Activated CD4-positive, alpha-beta T cell treated with anti-CD3 and anti-CD28 coated beads, Interleukin-2, amount 50 U/mL, for 16 hours (primary cell): ENCODE data around the gene SULT4A1.

ENCODE experiments used
- DNase-seq: peaks from one replicate; pipeline ENCODE4 v3.0.0-alpha.2; 2020

SULT4A1 gene

DNA sequence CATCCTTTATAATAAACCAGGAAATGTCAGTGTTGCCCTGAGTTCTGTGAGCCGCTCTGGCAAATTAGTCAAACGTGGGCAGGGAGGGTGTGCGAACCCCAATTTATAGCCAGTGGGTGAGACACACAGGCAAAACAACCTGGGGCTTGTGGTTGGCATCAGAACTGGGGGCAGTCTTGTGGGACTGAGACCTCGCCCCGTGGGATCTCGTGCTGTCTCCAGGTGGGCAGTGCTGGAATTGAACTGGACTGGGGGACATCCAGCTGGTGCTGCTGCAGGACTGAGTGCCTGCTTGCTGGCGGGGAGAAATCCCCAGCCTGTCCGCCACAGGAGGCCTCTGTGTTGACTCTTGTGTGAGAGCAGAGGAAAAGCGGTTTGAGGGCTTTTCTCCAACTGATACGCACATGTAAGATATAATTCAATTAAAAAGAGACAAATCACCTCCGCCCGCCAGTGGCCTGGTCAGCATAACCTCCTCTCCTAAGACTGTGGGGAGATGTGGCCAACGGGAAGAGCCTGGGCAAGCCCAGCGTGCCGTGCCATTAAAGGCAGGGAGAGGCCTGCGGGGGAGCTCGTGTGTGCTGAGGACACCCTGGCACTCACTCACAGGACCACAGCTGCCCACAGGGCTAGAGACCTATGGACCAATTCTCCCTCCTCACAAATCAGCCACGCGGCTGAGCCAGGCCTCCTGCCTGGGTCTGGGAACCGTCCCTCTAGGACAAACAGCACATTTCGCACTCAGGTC lies 18.4 kb downstream of the SULT4A1 start:
- no peak for DNase-seq

DNA sequence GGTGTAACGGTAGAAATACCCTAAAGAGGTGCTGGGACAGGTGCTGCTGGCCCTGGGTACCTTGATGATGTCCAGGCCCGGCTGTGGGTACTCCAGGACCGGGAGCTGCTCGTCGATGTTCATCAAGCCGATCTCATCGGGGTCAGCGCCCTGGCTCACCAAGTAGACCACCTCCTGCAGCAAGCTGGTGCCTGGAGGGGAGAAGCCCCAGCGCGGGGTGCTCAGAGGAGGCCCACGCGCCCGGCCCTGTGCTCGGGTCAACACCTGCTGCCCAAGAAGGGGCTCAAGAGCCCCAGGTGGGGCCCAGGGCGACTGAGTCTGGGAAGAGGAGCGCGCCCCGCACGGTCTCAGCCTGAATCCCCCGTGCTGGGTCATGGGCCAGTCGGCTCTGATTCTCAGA lies 20.6 kb downstream of the SULT4A1 start:
- DNase-seq: no peak

DNA sequence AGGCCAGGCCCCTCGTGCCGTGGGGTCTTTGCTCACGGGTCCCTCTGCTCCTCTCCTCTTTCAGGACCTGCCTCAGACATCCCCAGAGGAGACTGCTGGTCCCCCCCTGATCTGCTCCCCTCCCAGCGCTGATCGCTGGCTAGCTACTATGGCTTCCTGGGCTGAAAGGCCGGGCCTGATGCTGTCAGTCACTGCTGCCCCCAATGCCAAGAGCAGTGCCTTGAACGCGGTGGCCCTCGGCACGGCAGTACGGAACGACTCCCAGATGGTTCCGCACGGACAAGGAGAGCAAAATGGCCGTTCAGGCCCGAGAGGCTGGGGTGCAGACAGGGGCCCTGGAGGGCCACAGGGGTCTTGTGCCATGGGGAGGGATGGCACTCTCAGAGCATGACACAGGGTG lies 21.5 kb downstream of the SULT4A1 start:
- DNase-seq: no peak

DNA sequence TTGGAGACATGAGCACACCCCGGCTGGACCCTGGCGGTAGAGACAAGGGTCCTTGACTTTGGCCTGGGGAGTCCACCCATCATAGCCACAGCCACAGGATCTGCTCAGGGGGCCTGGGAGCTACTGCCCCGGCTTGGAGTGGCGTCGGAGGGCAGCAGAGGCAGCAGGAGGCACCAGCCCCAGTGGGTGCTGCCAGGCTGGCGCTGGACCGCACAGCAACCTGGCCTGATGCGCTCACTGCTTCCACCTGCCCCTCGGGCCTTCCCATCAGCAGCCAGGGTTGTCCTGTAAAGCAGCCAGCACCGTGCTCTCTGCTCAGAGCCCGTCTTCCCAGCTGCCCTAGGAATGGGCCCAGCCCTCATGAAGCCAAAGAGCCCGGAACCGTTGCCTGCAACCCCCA lies 21.9 kb downstream of the SULT4A1 start:
- DNase-seq: no peak

DNA sequence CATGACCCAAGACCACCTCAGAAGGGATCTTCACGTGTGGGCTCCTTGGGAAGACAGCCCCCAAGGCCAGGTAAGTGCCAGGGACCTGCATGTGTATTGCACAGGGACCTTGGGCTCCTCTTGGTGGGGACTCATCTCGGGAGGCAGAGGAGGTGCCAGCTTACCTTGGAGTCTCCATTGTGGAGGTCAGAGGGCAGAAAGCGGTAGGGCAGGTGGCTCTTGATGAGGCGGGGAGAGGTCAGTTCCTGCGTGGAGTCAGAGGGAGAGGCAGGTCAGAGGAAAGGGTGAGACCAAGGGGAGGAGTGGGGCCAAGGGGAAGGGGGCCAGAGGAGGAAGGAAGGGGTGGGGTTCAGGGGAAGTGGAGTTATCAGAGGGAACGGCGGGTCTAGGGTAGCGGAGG lies 22.5 kb downstream of the SULT4A1 start:
- no peak for DNase-seq

DNA sequence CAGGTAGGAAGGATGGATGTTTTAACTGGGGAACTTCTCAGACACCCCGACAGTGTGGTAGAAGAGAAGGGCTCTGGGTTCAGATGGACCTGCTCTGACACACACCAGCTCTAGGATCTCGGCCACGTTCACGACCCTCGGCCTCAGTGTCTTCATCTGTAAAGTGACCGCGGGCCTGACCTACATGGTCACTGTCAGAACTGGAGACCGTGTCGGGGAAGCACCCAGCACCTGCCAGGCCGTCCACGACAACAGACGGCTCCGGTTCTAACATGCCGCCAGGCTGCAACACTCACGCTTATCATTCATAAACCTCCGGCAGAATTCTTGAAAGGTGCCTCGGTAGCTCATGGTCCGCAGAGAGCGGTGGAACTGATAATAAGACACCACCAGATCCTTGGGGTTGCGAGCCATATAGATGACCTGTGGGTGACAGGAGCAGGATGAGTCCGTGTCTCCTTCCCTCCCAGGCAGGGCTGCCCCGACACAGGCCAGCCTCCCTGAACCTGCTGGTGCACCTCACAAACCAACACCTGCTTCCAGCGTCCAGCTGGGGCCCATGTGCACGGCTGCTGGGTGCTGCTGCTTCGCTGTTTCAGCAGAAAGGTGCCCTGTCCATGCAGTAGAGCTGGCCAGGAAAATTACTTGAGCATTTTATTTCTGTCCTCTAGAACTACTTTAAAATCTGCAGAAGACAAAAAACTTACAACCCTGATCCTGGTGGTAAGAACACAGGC lies 23.6 kb downstream of the SULT4A1 start:
- DNase-seq: no peak

DNA sequence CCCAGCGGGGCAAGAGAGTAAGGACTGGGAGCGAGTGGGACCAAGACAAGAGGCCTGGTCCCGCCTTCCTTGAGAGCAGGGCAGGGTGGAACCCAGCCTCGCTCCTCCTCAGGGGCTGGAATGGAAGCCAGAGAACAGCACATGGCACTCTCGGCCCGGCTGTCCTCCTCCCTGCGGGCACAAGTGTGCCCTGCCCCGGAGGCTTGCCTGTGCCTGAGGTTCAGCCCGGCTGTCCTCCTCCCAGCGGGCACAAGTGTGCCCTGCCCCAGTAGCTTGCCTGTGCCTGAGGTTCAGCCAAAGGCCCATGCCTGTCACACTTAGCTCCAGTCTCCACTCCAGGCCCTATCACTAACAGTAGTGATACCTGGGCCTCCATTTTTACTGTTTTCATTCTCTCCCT lies 24.2 kb downstream of the SULT4A1 start:
- DNase-seq: no peak

DNA sequence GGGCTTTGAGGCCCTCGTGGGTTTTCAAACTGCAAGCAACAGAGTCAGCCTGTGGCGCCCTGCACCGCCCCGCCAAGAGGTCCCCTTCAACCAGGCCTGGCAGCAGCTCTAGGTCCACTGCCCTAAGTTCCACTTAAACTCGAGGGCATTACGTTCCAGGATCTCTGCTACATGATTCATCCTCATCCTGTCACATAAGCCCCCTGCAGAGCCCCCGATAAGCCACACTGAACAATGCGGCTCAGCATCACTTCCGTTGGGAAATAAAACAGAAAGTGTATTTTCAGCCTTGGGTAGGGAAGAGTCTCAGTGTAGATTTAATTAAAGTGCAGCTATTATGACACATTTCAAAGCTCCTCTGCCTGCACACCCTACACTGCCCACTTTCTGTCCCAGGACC lies 24.6 kb downstream of the SULT4A1 start:
- DNase-seq: no peak

DNA sequence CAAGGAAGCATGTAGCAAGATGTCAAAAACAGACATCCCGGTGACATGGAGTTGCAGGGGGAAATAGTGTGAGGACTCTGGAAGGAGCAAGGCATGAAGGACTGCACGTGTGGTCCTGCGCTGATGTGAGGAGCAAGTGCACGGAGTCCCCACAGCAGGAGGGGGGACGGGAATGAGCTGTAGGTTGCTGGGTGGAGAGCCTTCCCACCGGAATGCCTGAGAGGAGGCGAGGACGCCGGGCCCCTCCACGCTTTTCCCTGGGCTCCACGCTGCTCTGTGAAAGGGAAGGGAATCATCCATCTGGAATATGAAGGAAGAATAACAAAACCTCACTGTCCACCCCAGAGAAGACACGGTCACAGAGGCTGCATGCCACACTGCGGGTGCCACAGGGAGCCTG lies 26.6 kb downstream of the SULT4A1 start:
- DNase-seq: no peak

DNA sequence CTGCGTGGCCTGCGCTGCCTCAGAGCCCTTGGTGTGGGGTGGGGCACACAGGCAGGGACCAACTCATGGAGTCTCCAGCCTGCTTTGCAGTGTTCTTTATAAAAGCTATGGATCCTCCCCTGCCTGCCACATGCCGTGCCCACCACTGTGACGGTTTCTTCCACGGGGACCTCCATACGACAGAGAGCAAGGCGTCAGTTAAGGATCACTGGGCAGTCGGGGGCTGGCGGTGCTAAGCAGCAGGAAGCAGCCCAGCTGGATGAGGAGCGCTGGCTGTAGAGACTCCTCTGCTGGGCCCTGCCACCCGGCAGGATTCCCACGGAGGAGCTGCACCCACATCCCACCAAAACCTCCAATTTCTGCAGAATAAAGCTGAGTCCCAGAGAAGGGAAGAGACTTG lies 27.1 kb downstream of the SULT4A1 start:
- DNase-seq: no peak

DNA sequence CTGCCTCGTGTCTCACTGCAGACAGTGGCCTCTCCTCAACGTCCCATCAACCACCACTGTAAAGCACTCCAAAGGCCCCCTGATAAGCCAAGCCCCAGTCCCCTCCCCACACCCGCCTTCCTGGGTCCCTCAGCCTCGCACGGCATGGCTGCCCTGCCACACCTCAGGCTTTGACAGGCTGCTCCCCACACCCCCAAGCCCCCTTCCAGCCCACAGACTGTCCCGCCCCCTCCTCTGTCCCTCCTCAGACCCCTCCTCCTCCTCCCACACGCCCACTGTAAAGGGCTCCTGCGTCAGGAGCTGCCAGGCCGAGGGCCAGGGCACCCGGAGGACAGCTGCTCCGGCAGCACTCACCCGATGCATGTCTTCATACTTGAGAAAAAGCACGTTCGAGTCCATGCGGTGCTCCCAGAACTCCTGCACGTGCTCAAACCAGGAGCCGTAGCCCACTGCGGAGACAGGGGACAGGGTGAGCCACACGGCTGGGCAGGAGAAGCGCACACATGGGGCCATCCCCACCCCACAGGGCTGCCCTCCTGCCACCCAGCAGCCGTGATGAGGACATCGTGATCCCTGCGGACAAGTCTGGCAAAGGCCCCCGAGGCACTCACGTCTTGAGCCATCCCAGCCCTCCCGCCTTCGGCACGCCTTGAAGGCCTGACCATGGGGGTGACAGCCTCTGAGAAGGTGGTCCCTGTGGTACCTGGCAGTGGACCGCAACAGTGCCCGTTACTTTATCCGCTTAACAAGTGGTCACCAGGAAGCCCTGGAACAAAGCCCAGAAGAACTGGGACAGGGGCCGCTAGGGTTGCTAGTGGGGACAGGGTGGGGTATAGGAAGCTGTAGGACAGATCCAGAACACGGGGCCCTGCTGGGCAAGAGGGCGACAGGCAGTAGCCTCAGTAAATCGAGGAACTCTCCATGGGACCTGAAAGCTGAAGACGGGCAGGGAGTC lies 28.8 kb downstream of the SULT4A1 start:
- DNase-seq: no peak

DNA sequence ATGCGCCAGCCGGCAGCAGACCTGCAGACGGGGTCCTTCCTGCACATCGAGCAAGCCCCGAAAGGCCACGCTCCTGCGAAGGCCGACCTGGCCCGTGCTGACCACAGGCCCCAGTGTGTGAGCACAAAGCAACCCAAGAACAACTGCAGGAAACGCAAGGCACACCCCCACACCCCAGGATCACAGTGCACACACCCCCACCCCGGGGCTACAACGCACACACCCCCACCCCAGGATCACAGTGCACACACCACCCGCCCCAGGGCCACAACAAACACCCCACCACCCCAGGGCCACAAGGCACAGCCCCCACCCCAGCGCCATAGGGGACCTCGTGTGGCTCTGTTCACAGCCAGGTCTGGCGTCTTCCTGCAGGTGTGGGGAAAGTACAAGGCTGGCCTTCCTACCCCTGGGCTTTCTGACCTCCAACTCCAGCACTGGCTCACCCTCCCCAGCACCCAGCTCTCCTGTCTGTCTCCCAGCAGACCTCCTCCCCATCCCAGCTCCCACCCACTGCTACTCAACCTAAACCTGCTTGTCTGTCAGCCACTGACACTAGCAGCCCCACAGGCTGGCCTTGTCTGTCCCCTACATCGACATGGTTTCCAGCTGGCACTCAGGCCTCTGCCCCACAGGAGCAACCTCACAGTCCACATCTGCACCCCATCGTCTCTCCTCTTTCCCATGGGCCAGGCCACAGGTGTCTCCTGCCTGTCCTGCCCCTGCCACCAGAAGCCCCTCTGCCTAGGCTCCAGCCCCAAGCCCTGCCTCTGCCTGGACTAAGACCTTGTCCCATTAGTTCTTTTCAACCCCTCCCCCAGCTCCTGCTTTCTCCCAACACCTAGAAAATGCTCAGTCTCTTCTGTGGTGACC lies 29.7 kb downstream of the SULT4A1 start:
- DNase-seq: no peak

DNA sequence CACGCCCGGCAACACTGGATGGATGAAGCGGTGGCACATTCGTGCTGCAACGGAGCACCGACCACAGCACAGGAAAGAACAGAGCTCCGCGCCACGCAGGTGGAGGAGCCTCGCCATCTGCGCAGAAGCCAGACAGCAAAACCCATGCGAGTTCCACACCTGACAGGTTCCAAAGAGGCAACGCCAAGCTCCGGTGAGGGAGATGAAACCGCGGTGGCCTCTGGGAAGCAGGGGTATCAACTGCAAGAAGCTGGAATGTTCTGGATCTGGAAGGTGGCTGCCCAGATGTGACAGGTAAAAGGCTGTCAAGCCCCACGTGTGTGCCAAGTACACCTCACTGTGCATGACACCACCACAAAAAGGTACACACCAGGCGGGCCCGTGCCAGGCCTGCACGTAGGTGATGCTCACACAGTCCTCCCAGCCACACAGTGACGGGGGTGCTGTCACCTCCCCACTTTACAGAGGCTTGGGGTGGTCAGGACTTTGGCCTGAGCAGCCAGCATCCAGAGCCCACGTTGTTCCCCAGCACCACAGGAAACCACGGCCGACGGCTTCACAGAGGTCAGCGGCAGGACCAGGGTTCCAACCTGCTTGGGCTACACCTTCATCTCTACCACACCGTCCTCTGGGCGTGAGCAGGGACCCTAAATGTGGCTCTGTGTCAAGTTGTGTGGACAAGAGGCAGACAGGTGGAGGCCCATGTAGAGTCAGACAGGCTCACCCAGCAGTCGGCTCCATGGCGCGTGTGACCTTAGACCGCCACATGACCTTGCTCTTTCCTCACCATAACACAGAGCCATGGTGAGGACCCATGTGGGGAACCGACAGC lies 30.5 kb downstream of the SULT4A1 start:
- DNase-seq: no peak

DNA sequence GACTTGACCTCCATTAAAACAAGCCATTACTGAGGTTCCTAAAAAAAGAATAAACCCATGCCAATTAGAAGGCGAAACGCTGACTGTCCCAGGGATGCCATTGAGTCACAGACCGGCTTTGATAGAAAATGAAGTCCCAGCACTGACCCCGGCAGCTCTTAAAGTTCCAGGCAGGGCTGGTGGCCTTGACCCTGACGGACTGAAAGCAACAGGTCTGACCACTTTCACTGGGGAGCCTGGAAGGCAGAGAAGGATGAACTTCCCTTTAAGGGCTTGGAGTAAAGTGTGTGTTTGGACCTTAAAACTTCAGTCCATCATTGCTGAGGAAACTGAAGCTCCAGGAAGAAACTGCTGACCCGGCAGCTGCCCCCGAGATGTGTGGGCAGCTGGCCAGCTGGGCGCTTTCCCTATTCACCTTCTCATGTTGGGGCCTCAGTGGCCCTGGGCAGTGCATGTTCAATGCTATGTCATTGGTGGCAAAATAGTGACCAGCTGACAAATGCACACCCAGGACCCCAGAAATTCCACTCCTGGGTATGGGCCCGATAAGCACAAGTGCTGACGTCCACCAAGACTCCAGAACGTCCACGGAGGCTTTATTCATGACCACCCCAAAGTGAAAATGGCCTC lies 31.3 kb downstream of the SULT4A1 start:
- no peak for DNase-seq

DNA sequence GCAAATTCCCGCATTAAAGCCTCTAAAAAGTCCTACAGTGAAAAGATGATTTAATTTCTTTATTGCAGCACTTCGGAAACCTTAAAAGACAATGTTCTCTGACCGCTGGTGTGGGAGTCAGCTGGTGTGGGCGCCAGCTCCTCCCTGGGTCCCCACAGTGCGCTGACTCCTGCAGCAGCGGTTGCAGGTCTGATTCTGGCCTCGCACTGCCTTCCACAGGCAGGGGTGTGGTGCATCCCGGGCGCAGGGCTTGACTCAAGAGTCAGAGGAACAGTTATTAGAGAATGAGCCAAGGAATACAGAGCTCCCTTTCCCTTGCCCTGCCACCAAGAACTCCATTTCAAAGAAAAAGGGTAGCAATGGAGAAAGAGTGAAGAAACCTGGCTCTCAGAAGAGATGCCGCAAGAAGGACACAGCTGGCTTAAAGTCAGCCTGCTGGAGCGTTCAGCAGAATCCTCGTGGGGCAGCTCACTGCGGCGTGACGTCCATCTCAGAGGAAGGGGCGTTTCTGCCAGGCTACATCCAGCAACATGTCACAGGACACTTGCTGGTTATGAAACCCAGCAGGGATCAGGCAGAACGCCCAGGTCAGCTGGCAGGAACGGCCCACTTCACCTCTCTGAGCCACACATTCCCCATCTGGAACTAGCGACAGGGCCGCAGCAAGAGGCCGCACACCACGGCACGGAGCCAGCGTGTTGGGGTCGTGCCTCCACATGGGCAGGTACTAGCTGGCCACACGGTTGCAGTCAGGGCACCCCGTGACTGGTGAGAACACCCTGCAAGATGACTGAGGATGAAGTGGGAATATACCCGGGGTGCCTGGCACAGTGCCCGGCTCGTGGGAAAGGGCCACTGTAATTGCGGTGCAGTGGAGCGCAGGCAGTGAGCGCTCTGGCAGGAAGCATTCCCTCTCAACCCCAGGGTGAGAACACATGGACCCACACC lies 32.1 kb downstream of the SULT4A1 start:
- DNase-seq: no peak

DNA sequence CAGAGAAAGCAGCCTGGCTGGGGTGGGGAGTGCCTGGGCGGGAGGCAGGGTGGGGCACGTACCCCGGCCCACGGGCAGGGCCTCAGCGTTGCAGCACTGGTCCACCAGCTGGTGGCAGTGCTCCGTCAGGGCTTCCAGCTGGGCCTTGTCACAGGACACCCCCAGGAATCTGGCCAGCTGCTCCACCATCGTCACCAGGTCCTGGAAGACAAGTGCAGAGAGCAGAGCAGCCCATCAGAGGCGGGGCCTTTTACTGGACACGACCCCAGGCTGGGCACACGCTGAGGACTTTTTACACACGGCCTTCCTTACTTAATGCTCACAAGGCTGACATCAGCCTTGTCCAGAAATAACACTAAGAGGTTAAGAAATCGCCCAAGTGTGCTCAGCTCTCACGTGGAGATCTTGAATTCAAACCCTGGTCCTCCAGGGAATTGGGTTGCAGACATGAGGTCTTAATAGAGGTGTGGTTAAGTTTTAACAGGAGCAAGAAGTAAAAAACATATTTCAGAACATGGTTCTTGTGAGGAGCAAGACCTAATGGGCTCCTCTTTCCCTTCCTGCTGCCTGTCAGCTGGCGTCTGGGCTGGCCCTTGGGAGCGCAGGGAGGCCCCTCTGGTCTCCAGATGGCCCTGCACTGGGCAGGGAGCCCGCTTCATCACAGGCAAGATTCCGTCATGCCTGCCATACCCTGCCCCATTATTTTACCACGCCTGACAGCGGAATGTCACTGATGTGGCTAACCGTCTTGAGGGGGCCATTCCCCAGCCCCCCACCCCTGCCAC lies 33.1 kb downstream of the SULT4A1 start:
- no peak for DNase-seq

DNA sequence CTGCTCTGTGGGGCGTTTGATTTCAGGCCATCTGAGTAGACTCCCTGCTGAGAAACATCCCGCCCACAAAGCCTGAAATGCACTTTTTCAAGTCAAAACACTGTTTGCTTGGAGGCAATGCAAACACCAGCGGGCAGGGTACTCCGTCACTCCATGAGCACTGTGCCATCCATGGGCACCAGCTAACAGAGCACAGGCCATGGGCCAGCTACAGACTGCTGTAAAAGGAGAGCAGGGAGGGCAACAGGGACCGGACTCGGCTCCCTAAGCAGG lies 33.7 kb downstream of the SULT4A1 start:
- DNase-seq: no peak

DNA sequence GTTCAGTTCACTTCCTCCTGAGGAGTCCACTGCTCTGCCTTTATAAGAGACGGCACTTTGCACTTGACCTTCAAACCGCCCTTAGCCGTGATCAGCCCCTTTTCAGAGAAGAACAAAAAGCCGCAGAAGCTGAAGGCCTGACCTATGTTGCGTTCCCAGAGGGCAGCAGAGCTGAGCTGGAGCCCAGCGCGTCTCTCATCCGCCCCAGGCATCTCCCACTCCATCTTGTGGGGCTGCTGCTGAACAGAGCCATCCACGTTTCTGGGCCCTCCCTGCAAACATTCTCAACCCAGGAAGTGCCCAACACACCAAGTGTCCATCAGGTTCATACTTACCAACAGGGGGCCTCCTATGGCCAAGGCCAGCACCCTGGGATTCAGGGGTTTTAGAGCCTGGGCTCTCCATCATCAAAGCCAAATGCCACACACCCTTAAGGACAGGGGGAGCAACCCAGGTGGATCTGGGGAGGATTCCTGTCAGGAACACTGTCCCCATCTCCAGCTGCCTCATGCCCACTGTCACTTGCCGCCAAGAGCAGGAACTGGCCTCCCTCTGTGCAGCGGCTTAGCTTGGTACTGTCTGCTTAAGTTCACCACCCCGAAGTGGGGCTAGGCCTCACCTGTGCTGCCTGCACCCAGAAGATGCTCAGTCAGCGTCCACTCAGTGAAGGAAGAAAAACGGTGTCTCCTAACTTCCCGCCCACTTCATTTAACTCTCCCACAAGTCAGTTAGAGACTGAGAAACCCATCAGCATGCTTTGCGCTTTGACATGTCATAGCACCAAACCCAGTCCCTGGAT lies 34.2 kb downstream of the SULT4A1 start:
- no peak for DNase-seq
